ENCODE measurements around the gene FAM110A.
"Not testable (repeated sequence)": the region's sequence is repeated elsewhere in the genome, so short reads cannot be mapped to it uniquely, and the experiment has no call there.

Gene FAM110A

DNA sequence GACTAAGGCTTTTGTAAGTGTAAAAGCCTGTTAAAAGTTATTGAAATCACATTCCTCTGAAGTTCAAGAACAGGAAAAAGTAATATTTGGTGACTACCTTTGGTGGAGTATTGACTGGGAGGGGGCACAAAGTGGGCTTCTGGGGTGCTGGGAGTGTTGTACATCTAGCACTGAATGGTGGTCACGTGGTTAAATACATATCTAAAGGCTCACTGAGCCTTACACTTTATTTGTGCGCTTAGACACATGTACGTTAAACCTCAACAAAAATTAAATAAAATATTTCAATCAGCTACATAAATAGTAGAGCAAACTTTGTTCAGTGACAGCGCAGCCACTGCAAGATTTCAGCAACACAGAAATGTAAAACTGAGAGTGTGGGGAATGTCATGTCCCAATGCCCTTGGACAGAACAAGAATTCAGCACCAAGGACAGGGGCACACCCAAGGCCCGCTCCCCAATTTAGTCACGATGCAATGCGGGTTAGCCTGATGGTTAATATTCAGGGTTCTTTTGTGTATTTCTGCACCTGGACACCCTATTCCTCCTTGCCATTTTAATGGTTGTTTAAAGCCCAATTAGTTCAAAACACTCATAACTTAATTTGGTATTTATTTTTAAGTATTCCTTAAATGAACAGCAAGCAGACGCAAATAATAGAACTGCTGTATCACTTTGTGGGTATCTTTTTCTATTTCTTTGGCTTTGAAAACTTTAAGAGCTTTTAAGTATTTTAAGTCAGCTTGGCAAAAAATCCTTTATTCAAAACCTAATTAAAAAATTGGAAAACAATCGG, 45.2 kb downstream of the FAM110A start:
- no peak for DNase-seq

DNA sequence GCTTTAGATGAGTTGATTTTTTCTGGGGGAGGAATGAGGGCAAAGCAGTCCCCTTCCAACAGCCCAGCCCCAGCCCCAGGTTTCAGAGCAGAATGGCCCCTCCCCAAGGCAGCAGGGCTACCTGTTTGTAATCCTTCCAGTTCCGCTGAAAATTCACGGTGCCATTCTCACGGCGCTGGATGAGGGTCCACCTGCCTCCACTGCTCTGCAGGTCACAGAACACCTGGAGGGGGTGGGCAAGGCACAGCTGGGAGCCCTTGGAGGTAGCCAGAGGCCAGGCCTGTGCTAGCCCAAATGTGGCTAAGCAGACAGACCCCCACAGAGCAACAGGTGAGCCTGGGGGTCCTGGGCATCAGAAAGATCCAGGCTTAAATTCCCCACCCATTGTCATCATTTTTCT, 46.1 kb downstream of the FAM110A start:
- DNase-seq, result no peak

DNA sequence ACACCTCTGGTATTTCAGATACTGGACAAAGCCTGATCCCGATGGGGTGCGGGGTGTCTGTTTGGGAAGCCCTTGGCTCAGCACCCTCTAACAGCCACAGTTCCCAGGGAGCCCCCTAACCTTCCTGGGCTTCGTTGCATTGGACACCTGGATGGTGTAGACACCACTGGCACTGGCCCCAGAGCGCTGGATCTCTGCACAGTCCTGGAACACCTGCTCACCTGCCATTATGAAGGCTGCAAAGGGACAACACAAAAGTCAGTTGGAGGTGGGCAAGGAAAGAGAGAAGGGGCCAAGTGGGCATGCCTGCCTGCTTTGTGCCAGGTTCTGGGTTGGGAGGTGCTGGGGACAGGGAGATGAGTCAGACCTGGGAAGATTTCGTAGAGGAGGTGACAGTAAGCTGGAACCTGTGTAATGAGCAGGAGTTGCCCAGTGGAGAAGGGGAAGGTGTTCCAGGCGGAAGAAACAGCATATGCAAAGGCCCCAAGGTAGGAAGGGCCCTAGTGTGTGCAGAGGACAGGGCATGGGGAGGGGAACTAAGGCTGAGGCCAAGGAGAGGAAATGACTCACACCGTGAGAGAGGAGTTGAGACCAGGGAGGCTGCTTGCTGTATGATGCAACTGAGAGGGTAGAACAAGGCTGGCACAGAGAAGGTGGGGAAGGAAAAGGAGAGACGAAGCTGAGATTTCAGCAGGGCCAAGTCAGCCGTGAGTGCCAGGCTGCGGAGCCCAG, 47.7 kb downstream of the FAM110A start:
- no peak for DNase-seq

DNA sequence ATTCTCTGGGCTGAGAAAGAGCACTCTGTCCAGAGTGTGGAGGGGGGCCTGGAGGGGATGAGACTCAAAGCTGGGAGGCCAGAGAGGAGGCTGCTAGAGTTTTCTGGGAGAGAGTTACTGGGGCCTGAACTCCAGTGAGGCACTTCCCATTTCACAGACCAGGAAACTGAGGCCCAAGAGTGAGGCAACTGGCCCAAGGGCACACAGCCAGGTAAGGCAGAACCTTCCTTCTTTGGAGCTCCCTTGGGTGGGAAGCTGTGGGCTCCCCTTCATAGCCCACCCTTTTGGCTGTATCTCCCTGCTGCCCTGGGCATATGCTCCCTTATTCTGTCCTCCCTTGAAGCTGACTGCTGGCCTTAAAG, 48.2 kb downstream of the FAM110A start:
- DNase-seq, result no peak

DNA sequence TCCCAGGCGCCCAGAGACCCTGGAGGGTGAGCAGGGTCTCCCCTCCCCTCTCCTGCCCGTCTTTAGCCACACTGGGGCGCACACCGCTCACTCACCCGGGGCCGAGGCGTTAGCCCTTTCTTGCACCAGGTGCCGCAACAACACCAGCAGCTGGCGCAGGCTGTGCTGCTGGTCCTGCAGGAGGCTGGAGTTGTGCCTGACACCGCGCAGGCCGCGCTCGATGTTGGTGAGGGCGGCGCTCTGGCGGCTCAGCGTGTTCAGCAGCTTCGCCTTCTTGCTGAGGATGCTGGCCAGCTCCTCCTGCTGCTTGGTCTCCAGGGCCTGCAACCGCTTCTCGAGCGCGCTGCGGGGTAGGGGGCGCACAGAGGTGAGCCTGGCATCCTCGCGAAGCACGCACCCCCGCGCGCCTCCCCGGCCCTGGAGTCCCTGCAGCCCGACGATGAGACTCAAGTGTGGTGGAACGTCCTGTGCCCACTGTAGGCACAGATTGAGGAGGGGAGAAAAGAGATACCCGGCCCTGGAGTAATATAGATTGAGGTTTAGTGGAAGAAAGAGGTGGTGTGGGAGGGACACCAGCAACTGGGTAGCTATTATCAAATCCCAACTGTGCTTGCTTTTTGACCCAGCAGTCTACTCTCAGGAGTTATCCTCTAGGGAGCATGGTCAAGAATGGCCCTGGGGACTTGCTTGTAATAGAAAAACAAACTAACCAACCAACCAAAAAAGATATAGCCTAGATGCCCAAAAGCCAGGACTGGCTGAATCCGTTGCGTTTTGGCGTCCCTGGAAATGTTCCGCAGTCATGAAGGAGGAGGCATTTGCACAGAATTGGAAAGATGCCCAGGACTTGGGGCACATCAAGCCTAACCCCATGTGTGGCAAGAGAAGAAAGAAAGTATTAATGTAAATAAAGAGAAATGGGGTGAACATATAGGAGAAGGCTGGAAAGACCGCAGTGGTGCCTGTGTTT, 51.8 kb downstream of the FAM110A start:
- no peak for DNase-seq

DNA sequence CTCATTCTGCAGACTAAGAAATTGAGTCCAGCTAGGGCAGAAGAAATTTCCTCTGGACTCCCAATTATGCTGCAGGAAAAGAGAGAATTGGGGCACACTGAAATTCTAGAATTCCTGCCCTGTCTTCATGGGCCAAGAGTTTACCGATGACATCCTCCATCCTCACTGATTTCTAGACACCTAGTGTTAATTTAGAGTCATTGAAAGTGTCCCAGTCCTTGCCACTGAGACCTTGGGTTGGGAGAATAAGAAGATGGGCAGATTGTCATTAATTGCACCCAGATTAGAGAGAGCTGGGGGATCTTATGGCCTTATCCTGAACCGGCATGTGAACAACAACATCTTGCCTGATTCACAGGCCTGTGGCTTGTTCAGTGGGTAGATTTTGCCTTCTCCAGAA, 53.6 kb downstream of the FAM110A start:
- no peak for DNase-seq

DNA sequence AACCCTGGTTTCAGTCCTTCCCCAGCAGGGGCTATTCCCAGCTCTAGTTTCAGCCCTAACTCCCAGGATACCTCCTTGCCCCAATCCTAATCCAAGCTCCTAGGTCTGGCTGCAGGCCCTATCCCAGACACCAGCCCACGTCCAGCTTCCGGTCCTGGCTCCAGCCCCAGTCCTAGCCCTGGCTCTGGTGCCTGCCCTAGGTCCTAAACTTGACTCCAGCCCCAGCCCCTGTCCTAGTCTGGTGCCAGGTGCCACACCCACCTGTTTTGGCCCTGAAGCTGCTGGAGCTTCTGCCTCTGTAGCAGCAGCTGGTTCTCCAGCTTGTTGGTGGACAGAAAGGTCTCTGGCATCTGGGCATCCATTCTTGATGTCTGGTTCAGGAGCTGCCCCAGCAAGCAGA, 54.5 kb downstream of the FAM110A start:
- DNase-seq, result no peak

DNA sequence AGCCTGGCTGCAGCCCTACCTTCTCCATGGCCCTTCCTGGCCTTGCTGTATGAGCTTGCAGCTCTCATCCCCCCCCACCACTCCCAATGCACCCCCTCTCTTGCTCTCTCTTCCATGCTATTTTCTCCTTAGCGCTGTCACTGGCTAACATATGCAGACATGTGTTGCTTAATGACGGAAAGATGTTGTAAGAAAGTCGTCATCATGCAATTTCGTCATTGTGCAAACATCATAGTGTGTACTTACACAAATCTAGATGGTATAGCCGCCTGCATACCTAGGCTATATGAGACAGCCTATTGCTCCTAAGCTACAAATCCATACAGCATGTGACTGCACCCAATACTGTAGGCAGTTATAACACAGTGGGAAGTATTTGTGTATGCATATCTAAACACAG, 55.6 kb downstream of the FAM110A start:
- no peak for DNase-seq

DNA sequence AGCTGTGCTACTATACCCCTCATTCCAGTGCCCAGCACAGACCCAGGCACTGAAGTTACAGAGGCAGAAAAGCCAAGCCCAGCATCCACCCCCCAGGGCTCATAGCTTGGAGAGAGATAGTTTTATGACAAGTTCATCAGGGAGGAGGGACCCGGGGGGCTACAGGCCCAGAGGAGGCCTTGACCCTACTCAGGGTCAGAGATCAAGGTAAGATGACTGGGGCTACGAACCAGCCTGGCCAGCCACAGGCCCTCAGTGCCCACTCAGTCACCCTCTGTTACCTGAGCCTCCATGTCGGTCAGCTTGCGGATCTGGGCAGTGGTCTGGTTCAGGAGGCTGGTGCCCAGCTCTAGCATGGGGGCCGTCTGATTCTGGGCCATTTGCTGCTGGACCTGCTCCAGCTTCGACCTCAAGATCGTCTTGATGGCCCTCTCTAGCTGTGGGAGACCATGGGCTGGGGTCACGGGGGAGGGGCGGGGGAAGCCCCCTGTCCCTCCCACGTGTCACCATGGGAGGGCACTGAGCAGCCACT, 56.5 kb downstream of the FAM110A start:
- no peak for DNase-seq

DNA sequence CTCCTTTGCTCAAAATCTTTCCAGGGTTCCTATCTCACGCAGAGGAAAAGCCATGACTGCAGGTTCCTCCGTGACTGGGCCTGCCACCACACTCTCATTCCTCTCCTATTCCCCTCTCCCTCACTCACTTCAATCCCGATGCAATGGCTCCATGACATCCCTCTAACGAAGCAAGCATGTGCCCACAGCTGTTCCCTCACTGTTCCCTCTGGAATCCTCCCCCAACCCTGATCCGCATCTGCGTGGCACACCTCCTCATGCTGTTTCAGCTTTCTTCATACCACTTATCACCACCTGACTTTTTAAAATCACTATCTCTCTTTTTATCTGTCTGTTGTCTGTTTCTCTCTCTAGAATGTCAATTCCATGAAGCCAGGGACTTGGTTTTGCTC, 57.1 kb downstream of the FAM110A start:
- no peak for DNase-seq

DNA sequence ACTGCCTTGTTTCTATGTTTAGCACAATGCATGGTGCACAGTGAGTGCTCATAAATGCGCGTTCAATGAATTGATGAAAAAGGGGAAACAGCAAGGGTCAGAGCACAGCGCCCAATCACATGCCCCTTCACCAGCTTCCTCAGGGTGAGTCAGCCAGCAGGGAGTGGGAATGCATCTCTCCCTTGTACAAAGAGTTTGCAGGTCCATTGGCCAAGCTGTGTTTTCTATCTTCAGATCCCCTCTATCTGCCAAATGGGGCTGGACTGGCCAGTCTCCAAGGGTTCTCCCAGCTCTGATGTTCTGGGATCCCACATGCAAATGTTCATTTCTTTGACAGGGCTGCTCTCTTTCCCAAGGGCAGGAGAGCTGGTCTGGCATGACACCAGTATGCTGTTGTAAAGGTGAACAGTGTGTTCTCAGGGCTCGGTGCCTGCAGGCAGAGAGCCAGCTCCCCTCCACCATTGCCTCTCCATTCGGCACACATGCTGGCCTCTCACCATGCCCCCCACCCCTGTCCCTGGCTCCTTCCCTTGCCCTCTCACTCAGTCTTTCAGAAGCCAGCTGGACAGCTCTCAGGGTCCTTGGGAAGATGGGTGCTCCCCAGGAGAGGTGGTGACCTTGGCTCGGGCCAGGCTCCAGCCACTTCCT, 57.7 kb downstream of the FAM110A start:
- no peak for DNase-seq

DNA sequence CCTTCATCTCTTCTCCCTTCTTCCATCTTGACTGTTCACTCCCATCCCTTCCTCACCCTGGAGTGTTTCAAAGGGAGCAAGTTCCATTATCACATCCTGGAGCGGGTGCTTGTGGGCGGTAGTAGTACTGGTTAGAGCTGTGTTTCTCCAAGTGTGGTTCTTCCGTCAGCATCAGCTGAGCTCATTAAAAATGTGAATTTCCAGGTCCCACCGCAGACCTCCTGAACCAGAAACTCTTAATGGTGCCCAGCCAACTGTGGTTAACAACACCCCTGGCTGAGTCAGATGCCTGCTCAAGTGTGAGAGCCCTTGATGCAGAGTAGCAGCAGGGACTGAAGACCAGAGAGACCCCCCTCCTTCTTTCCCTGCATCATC, 58.2 kb downstream of the FAM110A start:
- no peak for DNase-seq

DNA sequence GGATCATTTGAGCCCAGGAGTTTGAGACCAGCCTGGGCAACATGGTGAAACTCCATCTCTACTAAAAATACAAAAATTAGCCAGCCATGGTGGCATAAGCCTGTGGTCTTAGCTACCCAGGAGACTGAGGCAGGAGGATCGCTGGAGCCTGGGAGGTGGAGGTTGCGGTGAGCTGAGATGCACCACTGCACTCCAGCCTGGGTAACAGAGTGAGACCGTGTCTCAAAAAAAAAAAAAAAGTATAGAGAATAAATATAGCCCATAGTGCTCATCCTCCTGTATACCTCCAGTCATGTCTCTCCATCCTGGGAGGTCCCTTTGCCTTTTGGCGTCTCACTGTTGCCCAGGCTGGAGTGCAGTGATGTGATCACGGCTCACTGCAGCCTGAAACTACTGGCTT, 58.9 kb downstream of the FAM110A start:
- DNase-seq, result not testable (repeated sequence)

Measured in stimulated activated naive CD4-positive, alpha-beta T cell treated with Interleukin-2 at 50 U/mL for 16 hours (primary cell).